ENCODE data around the gene ZBTB20.

ZBTB20 gene

GRCh38 chr3:114855839-114856238 is 291.2 kb downstream of the ZBTB20 start:
- no peak overlapping the region for H3K27ac ChIP-seq (ENCODE audit: low read depth, low read length, severe bottlenecking)
- H3K9me3 ChIP-seq (ENCODE audit: control insufficient read depth, low read length): no peaks in the 10 kb centered on the region
- H3K4me3 ChIP-seq (ENCODE audit: extremely low read depth, insufficient read depth, low read length, poor library complexity, severe bottlenecking): no peak overlapping the region
- WGBS, 2 experiments (ENCODE audit: insufficient coverage in 2 of 2): 100% methylated on average over 1 of the region's 5 CpGs; no CpG with 5 or more reads in 1 of the 2 experiments
- no peaks in the 10 kb centered on the region for H3K4me1 ChIP-seq (ENCODE audit: control insufficient read depth, insufficient read depth, low read length, poor library complexity, severe bottlenecking)
- no peaks in the 10 kb centered on the region for H3K36me3 ChIP-seq (ENCODE audit: control insufficient read depth, insufficient read depth, low read length)

- Histone ChIP-seq H3K27ac (ENCODE audit: low read depth, low read length, severe bottlenecking) (no peak overlapping the region), H3K36me3 (ENCODE audit: control insufficient read depth, insufficient read depth, low read length) (no peaks in the 10 kb centered on the region), H3K4me3 (ENCODE audit: extremely low read depth, insufficient read depth, low read length, poor library complexity, severe bottlenecking) (no peak overlapping the region), H3K4me1 (ENCODE audit: control insufficient read depth, insufficient read depth, low read length, poor library complexity, severe bottlenecking) (no peaks in the 10 kb centered on the region), H3K9me3 (ENCODE audit: control insufficient read depth, low read length) (no peaks in the 10 kb centered on the region)
- 100% methylated on average over 1 of the region's 3 CpGs for WGBS, 2 experiments (ENCODE audit: insufficient coverage in 2 of 2)
Measured at GRCh38 chr3:114852966-114853365, 294.1 kb downstream of the ZBTB20 start.

GRCh38 chr3:114850898-114851297 is 296.2 kb downstream of the ZBTB20 start:
- Histone ChIP-seq H3K36me3 (ENCODE audit: control insufficient read depth, insufficient read depth, low read length) (no peaks in the 10 kb centered on the region), H3K4me3 (ENCODE audit: extremely low read depth, insufficient read depth, low read length, poor library complexity, severe bottlenecking) (no peak overlapping the region), H3K27ac (ENCODE audit: low read depth, low read length, severe bottlenecking) (no peak overlapping the region), H3K4me1 (ENCODE audit: control insufficient read depth, insufficient read depth, low read length, poor library complexity, severe bottlenecking) (no peaks in the 10 kb centered on the region), H3K9me3 (ENCODE audit: control insufficient read depth, low read length) (no peaks in the 10 kb centered on the region)
- 67% methylated on average over 1 of the region's 1 CpG; no CpG with 5 or more reads in 1 of the 2 experiments for WGBS, 2 experiments (ENCODE audit: insufficient coverage in 2 of 2)

- Histone ChIP-seq H3K9me3 (ENCODE audit: control insufficient read depth, low read length) (no peaks in the 10 kb centered on the region), H3K4me3 (ENCODE audit: extremely low read depth, insufficient read depth, low read length, poor library complexity, severe bottlenecking) (no peak overlapping the region), H3K36me3 (ENCODE audit: control insufficient read depth, insufficient read depth, low read length) (no peaks in the 10 kb centered on the region), H3K27ac (ENCODE audit: low read depth, low read length, severe bottlenecking) (no peak overlapping the region), H3K4me1 (ENCODE audit: control insufficient read depth, insufficient read depth, low read length, poor library complexity, severe bottlenecking) (no peaks in the 10 kb centered on the region)
- 85 to 92% methylated on average over 2 to 3 of the region's 3 CpGs for WGBS, 2 experiments (ENCODE audit: insufficient coverage in 2 of 2)
Measured at GRCh38 chr3:114848643-114849350, 298.3 kb downstream of the ZBTB20 start.

- no peaks in the 10 kb centered on the region for H3K36me3 ChIP-seq (ENCODE audit: control insufficient read depth, insufficient read depth, low read length)
- WGBS, 2 experiments (ENCODE audit: insufficient coverage in 2 of 2): 86 to 100% methylated on average over 2 of the region's 7 CpGs
- H3K27ac ChIP-seq (ENCODE audit: low read depth, low read length, severe bottlenecking): no peak overlapping the region
- H3K4me1 ChIP-seq (ENCODE audit: control insufficient read depth, insufficient read depth, low read length, poor library complexity, severe bottlenecking): no peaks in the 10 kb centered on the region
- H3K4me3 ChIP-seq (ENCODE audit: extremely low read depth, insufficient read depth, low read length, poor library complexity, severe bottlenecking): no peak overlapping the region
- no peaks in the 10 kb centered on the region for H3K9me3 ChIP-seq (ENCODE audit: control insufficient read depth, low read length)
Measured at GRCh38 chr3:114848082-114848481, 299.0 kb downstream of the ZBTB20 start.

GRCh38 chr3:114847564-114847963 is 299.5 kb downstream of the ZBTB20 start:
- Histone ChIP-seq H3K4me3 (ENCODE audit: extremely low read depth, insufficient read depth, low read length, poor library complexity, severe bottlenecking) (no peak overlapping the region), H3K27ac (ENCODE audit: low read depth, low read length, severe bottlenecking) (no peak overlapping the region), H3K36me3 (ENCODE audit: control insufficient read depth, insufficient read depth, low read length) (no peaks in the 10 kb centered on the region), H3K9me3 (ENCODE audit: control insufficient read depth, low read length) (no peaks in the 10 kb centered on the region), H3K4me1 (ENCODE audit: control insufficient read depth, insufficient read depth, low read length, poor library complexity, severe bottlenecking) (no peaks in the 10 kb centered on the region)
- 100% methylated on average over 1 of the region's 2 CpGs; no CpG with 5 or more reads in 1 of the 2 experiments for WGBS, 2 experiments (ENCODE audit: insufficient coverage in 2 of 2)

GRCh38 chr3:114846779-114847178 is 300.3 kb downstream of the ZBTB20 start:
- WGBS, 2 experiments (ENCODE audit: insufficient coverage in 2 of 2): 100% methylated on average over 1 of the region's 3 CpGs; no CpG with 5 or more reads in 1 of the 2 experiments
- H3K36me3 ChIP-seq (ENCODE audit: control insufficient read depth, insufficient read depth, low read length): no peaks in the 10 kb centered on the region
- H3K9me3 ChIP-seq (ENCODE audit: control insufficient read depth, low read length): no peaks in the 10 kb centered on the region
- H3K4me1 ChIP-seq (ENCODE audit: control insufficient read depth, insufficient read depth, low read length, poor library complexity, severe bottlenecking): no peaks in the 10 kb centered on the region
- no peak overlapping the region for H3K27ac ChIP-seq (ENCODE audit: low read depth, low read length, severe bottlenecking)
- no peak overlapping the region for H3K4me3 ChIP-seq (ENCODE audit: extremely low read depth, insufficient read depth, low read length, poor library complexity, severe bottlenecking)

GRCh38 chr3:114846252-114846651 is 300.8 kb downstream of the ZBTB20 start:
- no peak overlapping the region for H3K4me3 ChIP-seq (ENCODE audit: extremely low read depth, insufficient read depth, low read length, poor library complexity, severe bottlenecking)
- WGBS, 2 experiments (ENCODE audit: insufficient coverage in 2 of 2): no CpG with 5 or more reads among the region's 1 CpG
- H3K4me1 ChIP-seq (ENCODE audit: control insufficient read depth, insufficient read depth, low read length, poor library complexity, severe bottlenecking): no peaks in the 10 kb centered on the region
- H3K27ac ChIP-seq (ENCODE audit: low read depth, low read length, severe bottlenecking): no peak overlapping the region
- no peaks in the 10 kb centered on the region for H3K36me3 ChIP-seq (ENCODE audit: control insufficient read depth, insufficient read depth, low read length)
- no peaks in the 10 kb centered on the region for H3K9me3 ChIP-seq (ENCODE audit: control insufficient read depth, low read length)

GRCh38 chr3:114841515-114841914 is 305.6 kb downstream of the ZBTB20 start:
- Histone ChIP-seq H3K27ac (ENCODE audit: low read depth, low read length, severe bottlenecking) (no peak overlapping the region), H3K4me1 (ENCODE audit: control insufficient read depth, insufficient read depth, low read length, poor library complexity, severe bottlenecking) (peaks cover 2% of the 10 kb centered on the region), H3K9me3 (ENCODE audit: control insufficient read depth, low read length) (no peaks in the 10 kb centered on the region), H3K36me3 (ENCODE audit: control insufficient read depth, insufficient read depth, low read length) (no peaks in the 10 kb centered on the region), H3K4me3 (ENCODE audit: extremely low read depth, insufficient read depth, low read length, poor library complexity, severe bottlenecking) (no peak overlapping the region)
- WGBS, 2 experiments (ENCODE audit: insufficient coverage in 2 of 2): 88 to 93% methylated on average over 1 of the region's 1 CpG

- WGBS, 2 experiments (ENCODE audit: insufficient coverage in 2 of 2): 67% methylated on average over 1 of the region's 2 CpGs; no CpG with 5 or more reads in 1 of the 2 experiments
- Histone ChIP-seq H3K36me3 (ENCODE audit: control insufficient read depth, insufficient read depth, low read length) (no peaks in the 10 kb centered on the region), H3K4me1 (ENCODE audit: control insufficient read depth, insufficient read depth, low read length, poor library complexity, severe bottlenecking) (peaks cover 3% of the 10 kb centered on the region), H3K27ac (ENCODE audit: low read depth, low read length, severe bottlenecking) (no peak overlapping the region), H3K4me3 (ENCODE audit: extremely low read depth, insufficient read depth, low read length, poor library complexity, severe bottlenecking) (no peak overlapping the region), H3K9me3 (ENCODE audit: control insufficient read depth, low read length) (no peaks in the 10 kb centered on the region)
Measured at GRCh38 chr3:114839476-114839875, 307.6 kb downstream of the ZBTB20 start.

- H3K4me1 ChIP-seq (ENCODE audit: control insufficient read depth, insufficient read depth, low read length, poor library complexity, severe bottlenecking): peaks cover 3% of the 10 kb centered on the region
- no CpG with 5 or more reads among the region's 2 CpGs for WGBS, 2 experiments (ENCODE audit: insufficient coverage in 2 of 2)
- no peaks in the 10 kb centered on the region for H3K9me3 ChIP-seq (ENCODE audit: control insufficient read depth, low read length)
- H3K36me3 ChIP-seq (ENCODE audit: control insufficient read depth, insufficient read depth, low read length): no peaks in the 10 kb centered on the region
- no peak overlapping the region for H3K4me3 ChIP-seq (ENCODE audit: extremely low read depth, insufficient read depth, low read length, poor library complexity, severe bottlenecking)
- H3K27ac ChIP-seq (ENCODE audit: low read depth, low read length, severe bottlenecking): no peak overlapping the region
Measured at GRCh38 chr3:114838025-114838424, 309.1 kb downstream of the ZBTB20 start.
